Stimulated activated memory B cell treated with anti-CD40 and anti-IgM and Interleukin-4, amounts not matched to agents 10 μg/mL and 1 μg/mL and 100 μg/mL, for 72 hours (primary cell): ENCODE data around the gene EIF1.
A peak's percentile ranks its signal among the peaks of the same experiment; 100 is the strongest.

Experiments used
- ATAC-seq: fragments of 150-1000 bp; cut with Tn5 transposase; 2 replicates; pipeline ENCODE4 v1.10.0; 2021
- H3K27ac Mint-ChIP-seq: one replicate; pipeline ENCODE4 v1.8.0; 2022; ENCODE audit warnings: mild to moderate bottlenecking, mixed read lengths
- H3K27me3 Mint-ChIP-seq: one replicate; pipeline ENCODE4 v1.8.0; 2022; ENCODE audit warnings: mixed read lengths
- H3K36me3 Mint-ChIP-seq: one replicate; pipeline ENCODE4 v1.8.0; 2022; ENCODE audit warnings: mixed read lengths
- H3K4me1 Mint-ChIP-seq: one replicate; pipeline ENCODE4 v1.8.0; 2022; ENCODE audit warnings: mixed read lengths
- H3K4me3 Mint-ChIP-seq: one replicate; pipeline ENCODE4 v1.8.0; 2022; ENCODE audit warnings: mild to moderate bottlenecking, moderate library complexity, mixed read lengths
- H3K9me3 Mint-ChIP-seq: one replicate; pipeline ENCODE4 v1.8.0; 2022; ENCODE audit warnings: mixed read lengths

The EIF1 gene

GRCh38 chr17:41653421-41653820 is 35.3 kb upstream of the EIF1 start:
- H3K27me3 Mint-ChIP-seq: peaks cover 18% of the 10 kb centered on the region
- no peak for ATAC-seq
- no peak overlapping the region for H3K4me3 Mint-ChIP-seq
- no peaks in the 10 kb centered on the region for H3K36me3 Mint-ChIP-seq
- H3K9me3 Mint-ChIP-seq: no peaks in the 10 kb centered on the region
- no peak overlapping the region for H3K27ac Mint-ChIP-seq
- H3K4me1 Mint-ChIP-seq: peaks cover 4% of the 10 kb centered on the region

DNA sequence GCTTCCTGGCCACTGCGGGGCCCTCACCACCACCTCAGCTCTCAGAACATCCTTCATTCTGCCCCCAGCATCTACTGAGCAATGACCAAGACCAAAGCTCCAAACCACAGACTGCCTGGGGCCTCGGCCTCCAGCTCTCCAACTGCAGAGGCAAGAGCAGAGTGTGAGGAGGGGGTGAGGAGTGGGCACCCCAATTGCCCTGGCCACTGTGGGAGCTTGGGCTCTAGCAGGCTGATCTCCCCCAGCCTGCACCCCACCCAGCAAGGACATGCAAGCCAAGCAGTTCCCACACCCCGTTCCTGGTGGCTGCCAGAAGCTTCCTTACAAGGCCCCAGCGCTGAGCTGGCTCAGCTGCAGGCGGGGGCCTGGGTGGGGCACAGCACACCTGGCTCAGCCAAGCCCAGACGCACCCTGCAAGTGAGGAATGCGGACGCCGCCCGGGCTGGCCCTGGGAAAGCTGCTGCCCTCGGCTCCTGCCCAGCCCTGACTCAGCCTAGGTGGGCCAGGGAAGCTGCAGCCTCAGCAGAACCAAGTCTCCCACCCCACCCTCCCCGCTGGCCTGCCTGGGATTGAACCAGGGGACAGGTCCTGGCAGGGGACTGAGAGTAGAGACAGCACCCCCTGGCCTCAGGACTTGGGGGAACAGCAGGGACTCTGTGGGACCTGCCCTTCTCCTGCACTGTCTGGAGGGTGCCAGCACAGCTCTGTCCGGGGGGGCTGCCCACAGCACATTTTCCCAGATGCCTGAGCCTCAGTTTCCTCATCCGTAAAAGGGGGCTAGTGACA is 34.6 kb upstream of the EIF1 start:
- no peak for ATAC-seq
- H3K4me1 Mint-ChIP-seq: no peaks in the 10 kb centered on the region
- H3K27ac Mint-ChIP-seq: no peak overlapping the region
- no peak overlapping the region for H3K4me3 Mint-ChIP-seq
- no peaks in the 10 kb centered on the region for H3K9me3 Mint-ChIP-seq
- no peaks in the 10 kb centered on the region for H3K36me3 Mint-ChIP-seq
- H3K27me3 Mint-ChIP-seq: peaks cover 18% of the 10 kb centered on the region

GRCh38 chr17:41654678-41655607 is 33.7 kb upstream of the EIF1 start:
- no peaks in the 10 kb centered on the region for H3K4me1 Mint-ChIP-seq
- no peak for ATAC-seq
- no peak overlapping the region for H3K27ac Mint-ChIP-seq
- H3K4me3 Mint-ChIP-seq: no peak overlapping the region
- H3K36me3 Mint-ChIP-seq: no peaks in the 10 kb centered on the region
- H3K9me3 Mint-ChIP-seq: no peaks in the 10 kb centered on the region
- peaks cover 18% of the 10 kb centered on the region for H3K27me3 Mint-ChIP-seq

DNA sequence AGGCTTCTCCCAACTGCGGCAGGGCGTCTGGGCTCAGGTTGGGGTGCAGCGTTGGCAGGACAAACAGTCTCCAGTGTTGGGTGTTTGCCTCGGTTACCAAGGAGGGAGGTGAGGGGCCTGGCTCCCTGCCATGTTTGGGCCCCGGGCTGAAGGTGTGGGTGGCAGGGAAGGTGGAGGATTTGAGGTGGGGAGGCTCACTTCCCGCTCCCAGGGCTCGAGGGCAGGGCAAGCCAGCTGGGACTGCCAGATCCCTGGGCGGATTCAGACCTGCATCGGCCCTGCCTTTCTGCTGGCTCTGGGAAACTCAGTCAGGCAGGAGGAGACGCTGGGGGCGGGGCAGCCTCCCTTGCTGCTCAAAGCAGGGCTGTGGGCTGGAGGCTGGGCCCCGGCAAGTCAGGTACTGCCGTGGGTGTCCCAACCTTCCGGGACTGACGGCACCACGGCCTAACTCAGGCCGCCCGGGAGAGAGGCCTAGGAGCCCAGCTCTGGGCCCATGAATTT is 33.0 kb upstream of the EIF1 start:
- Mint-ChIP-seq H3K27me3 (peaks cover 18% of the 10 kb centered on the region), H3K9me3 (no peaks in the 10 kb centered on the region), H3K27ac (no peak overlapping the region), H3K4me3 (no peak overlapping the region), H3K4me1 (no peaks in the 10 kb centered on the region), H3K36me3 (no peaks in the 10 kb centered on the region)
- no peak for ATAC-seq

DNA sequence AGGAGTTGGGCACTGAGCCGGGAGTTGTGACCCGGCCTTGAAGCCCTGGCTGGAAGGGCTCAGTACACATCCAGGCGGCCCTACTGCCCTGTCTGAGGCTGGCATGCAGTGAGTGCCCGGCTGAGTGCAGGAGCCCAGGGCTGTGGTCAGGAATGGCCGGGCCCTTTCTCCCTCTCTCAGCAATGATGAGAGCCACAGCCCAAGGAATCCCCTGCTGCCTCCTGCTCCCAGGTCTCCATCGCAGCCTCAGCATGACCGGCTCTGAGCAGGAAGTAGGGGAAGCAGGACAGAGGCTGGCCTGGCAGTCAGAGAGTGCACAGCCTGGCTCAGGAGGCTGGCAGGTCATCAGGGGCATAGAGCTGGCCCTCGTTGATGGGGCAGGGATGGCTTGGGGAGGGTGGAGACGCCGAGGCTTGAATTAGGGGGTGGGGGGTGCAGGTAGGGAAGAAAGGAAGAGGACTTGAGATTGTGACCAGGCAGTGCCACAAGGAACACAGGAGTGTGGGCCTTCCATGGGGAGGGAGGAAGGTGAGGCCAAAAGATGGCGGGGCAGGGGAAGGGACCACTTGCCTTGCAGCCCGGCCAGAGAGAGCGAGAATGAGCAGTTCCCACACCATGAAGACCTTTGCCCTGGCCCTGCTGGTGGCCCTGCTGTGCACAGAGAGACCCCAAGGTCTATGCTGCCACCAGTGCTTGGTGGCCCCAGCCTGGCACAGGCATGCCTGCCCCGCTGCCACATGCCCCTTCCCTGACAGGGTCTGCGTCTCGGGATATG is 32.2 kb upstream of the EIF1 start:
- no peak for ATAC-seq
- no peak overlapping the region for H3K27ac Mint-ChIP-seq
- no peaks in the 10 kb centered on the region for H3K4me1 Mint-ChIP-seq
- no peaks in the 10 kb centered on the region for H3K36me3 Mint-ChIP-seq
- no peaks in the 10 kb centered on the region for H3K9me3 Mint-ChIP-seq
- H3K27me3 Mint-ChIP-seq: peaks cover 18% of the 10 kb centered on the region
- H3K4me3 Mint-ChIP-seq: no peak overlapping the region

DNA sequence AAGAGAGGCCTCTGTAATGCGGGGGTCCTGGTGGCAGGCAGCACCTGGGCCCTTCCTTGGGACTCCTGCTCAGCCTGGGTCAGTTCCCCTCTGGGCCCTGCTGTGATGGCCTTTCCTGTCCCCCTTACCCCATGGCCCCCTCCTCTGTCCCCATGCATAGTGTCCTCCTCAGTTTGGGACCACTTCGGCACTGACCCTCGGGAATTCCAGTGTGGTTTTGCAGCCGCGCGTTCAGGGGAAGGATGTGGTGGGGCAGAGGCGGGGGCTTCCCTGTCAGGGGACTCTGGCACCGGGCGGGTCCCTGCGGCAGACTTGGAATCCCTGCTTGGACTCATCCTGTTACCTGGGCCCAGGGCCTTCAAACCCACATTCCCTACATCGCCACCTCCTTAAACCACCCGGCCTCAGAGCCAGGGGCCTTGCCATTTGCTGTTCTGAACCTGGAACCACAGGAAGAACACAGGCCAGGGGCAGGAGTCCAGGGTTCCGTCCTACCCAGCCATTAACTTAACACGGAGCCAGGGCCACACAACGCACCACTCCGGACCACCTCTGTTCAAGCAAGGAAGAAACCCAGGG is 31.4 kb upstream of the EIF1 start:
- no peaks in the 10 kb centered on the region for H3K4me1 Mint-ChIP-seq

DNA sequence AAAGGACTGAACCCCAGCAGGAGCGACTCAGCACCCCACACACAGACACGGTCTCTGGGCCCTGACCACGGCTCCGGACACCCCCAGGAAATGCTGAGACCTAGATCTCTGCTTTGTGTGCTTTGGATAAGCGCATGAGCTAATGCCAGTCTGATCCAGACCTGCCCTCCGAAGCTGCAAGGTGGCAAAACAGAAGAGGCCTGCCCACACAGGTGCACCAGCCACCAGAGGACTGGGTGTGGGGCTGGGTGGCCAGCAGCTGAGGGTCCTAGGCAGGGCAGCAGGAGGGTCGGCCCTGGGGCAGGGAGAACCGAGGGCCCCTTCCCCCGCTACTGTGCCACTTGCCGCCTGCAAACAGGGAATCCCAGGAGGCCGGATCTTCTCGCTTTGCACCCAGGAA is 30.7 kb upstream of the EIF1 start:
- H3K4me3 Mint-ChIP-seq: no peak overlapping the region
- no peaks in the 10 kb centered on the region for H3K36me3 Mint-ChIP-seq
- no peaks in the 10 kb centered on the region for H3K9me3 Mint-ChIP-seq
- no peak for ATAC-seq
- H3K27me3 Mint-ChIP-seq: peaks cover 18% of the 10 kb centered on the region
- peaks cover 6% of the 10 kb centered on the region for H3K4me1 Mint-ChIP-seq
- no peak overlapping the region for H3K27ac Mint-ChIP-seq

More for the DNA sequence above, 31.4 kb upstream of the EIF1 start:
- Mint-ChIP-seq H3K27ac (no peak overlapping the region), H3K36me3 (no peaks in the 10 kb centered on the region), H3K27me3 (peaks cover 18% of the 10 kb centered on the region), H3K4me3 (no peak overlapping the region), H3K9me3 (no peaks in the 10 kb centered on the region)
- no peak for ATAC-seq

DNA sequence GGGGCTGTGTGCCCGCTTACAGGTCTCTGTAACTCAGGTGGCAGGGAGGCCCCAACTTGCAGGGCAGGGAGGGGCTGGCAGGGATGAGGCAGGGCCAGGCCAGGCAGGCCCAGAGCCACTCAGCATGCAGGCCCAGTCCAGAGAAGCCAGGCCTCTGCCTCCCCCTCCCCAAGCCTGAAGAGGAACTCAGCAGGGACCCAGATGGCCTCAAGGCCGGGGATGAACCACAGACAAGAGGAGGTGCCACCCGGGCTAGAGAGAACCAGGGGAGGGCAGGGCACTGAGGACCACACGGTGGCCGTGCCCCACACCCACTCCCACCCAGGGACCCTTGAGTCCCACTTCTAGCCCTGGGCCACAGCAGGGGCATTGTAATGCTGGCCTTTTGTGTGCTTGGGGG is 29.8 kb upstream of the EIF1 start:
- peaks cover 9% of the 10 kb centered on the region for H3K4me1 Mint-ChIP-seq
- no peaks in the 10 kb centered on the region for H3K9me3 Mint-ChIP-seq
- H3K27ac Mint-ChIP-seq: no peak overlapping the region
- H3K4me3 Mint-ChIP-seq: no peak overlapping the region
- no peaks in the 10 kb centered on the region for H3K36me3 Mint-ChIP-seq
- H3K27me3 Mint-ChIP-seq: peaks cover 18% of the 10 kb centered on the region
- ATAC-seq: no peak

- Mint-ChIP-seq H3K27ac (no peak overlapping the region), H3K4me3 (no peak overlapping the region), H3K36me3 (no peaks in the 10 kb centered on the region), H3K27me3 (peaks cover 18% of the 10 kb centered on the region), H3K9me3 (no peaks in the 10 kb centered on the region), H3K4me1 (peaks cover 9% of the 10 kb centered on the region)
- ATAC-seq: no peak
These were observed 29.1 kb upstream of the EIF1 start for GRCh38 chr17:41659427-41660212.

DNA sequence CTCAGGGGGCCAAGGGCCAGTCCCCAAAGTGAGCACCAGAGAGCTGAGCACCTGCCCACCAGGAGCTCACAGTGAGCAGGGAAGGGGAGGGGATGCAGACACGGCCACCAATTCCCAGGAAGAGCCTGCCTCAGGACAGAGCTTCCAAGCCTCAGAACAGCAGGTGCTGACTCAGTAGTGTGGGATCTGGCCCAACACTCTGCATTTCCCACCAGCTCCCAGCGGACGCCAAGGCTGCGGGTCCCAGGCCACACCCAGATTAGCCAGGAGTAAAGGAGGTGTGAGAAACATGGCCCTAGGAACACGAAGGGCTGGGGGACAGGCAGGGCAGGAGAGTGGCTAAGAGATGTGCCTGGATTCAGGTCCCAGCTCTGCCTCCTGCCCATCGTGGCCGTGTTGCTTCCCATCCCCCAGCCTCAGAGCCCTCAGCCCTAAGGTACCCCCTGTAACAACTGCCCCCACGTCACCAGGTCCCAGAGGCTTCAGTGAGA is 28.4 kb upstream of the EIF1 start:
- no peak for ATAC-seq
- H3K9me3 Mint-ChIP-seq: no peaks in the 10 kb centered on the region
- H3K4me3 Mint-ChIP-seq: no peak overlapping the region

DNA sequence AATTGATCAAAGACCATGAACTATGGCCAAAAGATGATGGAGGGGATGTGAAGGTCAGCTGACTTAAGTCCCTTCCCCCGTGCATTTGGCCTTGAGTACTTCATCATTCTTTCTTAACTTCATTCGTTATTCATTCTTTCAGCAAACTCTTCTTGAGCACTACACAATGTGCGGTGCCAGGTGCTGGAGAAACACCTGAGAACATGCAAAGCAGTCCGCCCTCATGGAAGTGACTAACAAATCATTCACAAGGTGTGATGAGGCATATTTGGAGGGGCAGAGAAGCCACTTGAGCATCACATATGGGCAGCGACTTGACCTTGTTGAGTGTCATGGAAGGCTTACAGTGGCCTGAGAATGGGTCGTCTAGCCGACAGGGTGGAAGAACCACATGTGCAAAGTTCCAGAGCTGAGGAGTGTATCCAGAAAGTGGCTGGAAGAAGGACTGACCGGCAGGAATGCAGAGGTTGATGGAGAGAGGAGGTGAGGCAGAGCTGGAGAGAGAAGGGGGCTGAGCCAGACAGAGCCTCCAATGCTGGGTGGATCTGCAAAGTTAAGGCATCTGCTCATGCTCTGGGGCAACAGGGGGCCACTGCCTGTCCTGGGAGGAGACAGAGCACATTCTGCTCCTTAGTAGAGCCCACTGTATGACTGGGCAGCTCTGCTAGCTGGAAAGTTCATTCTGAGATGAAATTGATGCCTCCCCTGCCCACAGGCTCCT is 25.1 kb upstream of the EIF1 start:
- no peak for ATAC-seq
- Mint-ChIP-seq H3K9me3 (no peaks in the 10 kb centered on the region), H3K27me3 (no peaks in the 10 kb centered on the region), H3K27ac (no peak overlapping the region), H3K36me3 (no peaks in the 10 kb centered on the region), H3K4me1 (peaks cover 44% of the 10 kb centered on the region), H3K4me3 (no peak overlapping the region)

More for the DNA sequence above, 28.4 kb upstream of the EIF1 start:
- Mint-ChIP-seq H3K27ac (no peak overlapping the region), H3K36me3 (no peaks in the 10 kb centered on the region), H3K27me3 (peaks cover 18% of the 10 kb centered on the region), H3K4me1 (peaks cover 14% of the 10 kb centered on the region)

GRCh38 chr17:41664172-41664457 is 24.6 kb upstream of the EIF1 start:
- H3K36me3 Mint-ChIP-seq: no peaks in the 10 kb centered on the region
- H3K27ac Mint-ChIP-seq: no peak overlapping the region
- H3K27me3 Mint-ChIP-seq: no peaks in the 10 kb centered on the region
- no peaks in the 10 kb centered on the region for H3K9me3 Mint-ChIP-seq
- peaks cover 45% of the 10 kb centered on the region for H3K4me1 Mint-ChIP-seq
- ATAC-seq: no peak
- no peak overlapping the region for H3K4me3 Mint-ChIP-seq

DNA sequence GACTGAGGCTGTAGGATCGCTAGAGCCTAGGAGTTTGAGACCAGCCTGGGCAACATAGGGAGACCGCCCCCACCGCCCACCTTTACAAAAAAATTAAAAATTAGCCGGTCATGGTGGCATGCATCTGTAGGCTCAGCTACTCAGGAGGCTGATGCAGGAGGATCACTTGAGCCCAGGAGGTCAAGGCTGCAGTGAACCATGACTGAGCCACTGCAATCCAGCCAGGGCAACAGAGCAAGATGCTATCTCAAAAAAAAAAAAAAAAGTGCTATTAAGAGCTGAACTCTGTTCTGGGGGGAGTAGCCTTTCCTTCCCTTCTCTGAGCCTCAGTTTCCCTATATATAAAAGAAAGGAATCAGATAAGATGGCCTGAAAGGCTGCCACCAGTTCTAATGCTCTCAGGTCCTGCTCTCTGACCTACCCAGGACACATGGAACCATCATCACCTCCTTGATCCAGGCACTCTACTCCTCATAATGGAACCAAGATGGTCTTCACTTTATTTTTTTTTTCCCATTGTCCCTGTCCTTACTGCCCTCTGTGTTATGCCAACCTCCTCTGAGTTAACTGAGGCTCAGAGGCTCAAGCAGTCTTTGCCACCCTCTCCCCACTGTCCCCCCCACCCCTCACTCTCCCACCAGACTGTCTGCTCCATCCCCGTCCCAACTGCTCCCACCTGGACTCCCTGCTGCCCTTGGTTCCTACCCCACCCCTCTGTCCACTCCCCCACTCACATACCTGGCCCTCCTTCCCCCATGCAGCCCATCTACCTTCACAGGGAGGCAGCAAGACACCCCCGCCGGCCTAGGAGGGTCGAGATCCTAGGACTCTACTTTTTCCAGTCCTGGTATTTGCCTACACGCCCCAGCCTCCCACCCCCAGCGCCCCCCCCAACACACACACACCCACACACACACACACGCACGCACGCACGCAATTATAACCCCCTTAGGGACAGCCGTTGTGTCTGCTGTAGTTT is 23.8 kb upstream of the EIF1 start:
- H3K27ac Mint-ChIP-seq: peak overlapping the region; percentile 89
- no peaks in the 10 kb centered on the region for H3K36me3 Mint-ChIP-seq
- no peaks in the 10 kb centered on the region for H3K9me3 Mint-ChIP-seq
- no peak for ATAC-seq
- peak overlapping the region; percentile 81 for H3K4me3 Mint-ChIP-seq
- peaks cover 53% of the 10 kb centered on the region for H3K4me1 Mint-ChIP-seq
- H3K27me3 Mint-ChIP-seq: no peaks in the 10 kb centered on the region
